Caki2 (cell line): ENCODE measurements around the gene DHH. TPM values are rescaled to one million over a fixed set of nuclear protein-coding genes. Genes with fewer than 3 reads are reported as not detected.

ENCODE experiments used
- DNase-seq: peaks from one replicate; pipeline ENCODE4 v3.0.0-alpha.2; 2015; ENCODE audit warnings: low read depth
- in situ Hi-C: cut with HindIII; loops from 2 replicates; pipeline ENCODE4 v1.10.0; 2016; ENCODE audit warnings: low sequenced_read_pairs, low pct_unique_long_range_greater_than_20kb, mixed read lengths
- total RNA-seq: library from RNA; depleted of rRNA; stranded (reverse); fragments of >200 nt; shearing (Covaris generic); gene quantifications from 2 replicates; pipeline ENCODE4 v1.2.3, GENCODE V29; 2014; ENCODE audit warnings: low replicate concordance

Gene DHH
- total RNA-seq, 1 experiment from 2014 or later, result not detected

- in situ Hi-C loops, result no loop called here
- peak; percentile 98 for DNase-seq
Measured at GRCh38 chr12:49110464-49111155, 16.0 kb upstream of the DHH start, which contains the start of gene LMBR1L. Gene LMBR1L, minus strand, starts transcription at chr12:49110847. Its CDS starts 292 bp downstream, at chr12:49110555.

GRCh38 chr12:49109641-49110463 is 15.3 kb upstream of the DHH start:
- in situ Hi-C loops, result no loop called here
- DNase-seq, result no peak

GRCh38 chr12:49108958-49109404 is 14.4 kb upstream of the DHH start:
- in situ Hi-C loops, result no loop called here
- no peak for DNase-seq

- in situ Hi-C loops, result no loop called here
- DNase-seq, result no peak
Measured at GRCh38 chr12:49105504-49106084, 11.0 kb upstream of the DHH start.

- no peak for DNase-seq
- in situ Hi-C loops, result no loop called here
Measured at GRCh38 chr12:49104822-49105221, 10.2 kb upstream of the DHH start.

- in situ Hi-C loops, result no loop called here
- no peak for DNase-seq
Measured at GRCh38 chr12:49100380-49100779, 5.8 kb upstream of the DHH start.

GRCh38 chr12:49098703-49099102 is 4.1 kb upstream of the DHH start:
- in situ Hi-C loops, result no loop called here
- DNase-seq, result no peak

- in situ Hi-C loops, result no loop called here
- peak; percentile 28 for DNase-seq
Measured at GRCh38 chr12:49098035-49098451, 3.4 kb upstream of the DHH start.

GRCh38 chr12:49097381-49097780 is 2.8 kb upstream of the DHH start:
- DNase-seq, result no peak
- in situ Hi-C loops, result no loop called here

- DNase-seq, result no peak
- in situ Hi-C loops, result no loop called here
Measured at GRCh38 chr12:49094975-49095365, 369 bp upstream of the DHH start.

GRCh38 chr12:49093792-49094159 is 825 bp downstream of the DHH start:
- no peak for DNase-seq
- in situ Hi-C loops, result no loop called here

- no peak for DNase-seq
- in situ Hi-C loops, result no loop called here
Measured at GRCh38 chr12:49092816-49093406, 1.7 kb downstream of the DHH start.

GRCh38 chr12:49092086-49092815 is 2.4 kb downstream of the DHH start:
- in situ Hi-C loops, result no loop called here
- no peak for DNase-seq

GRCh38 chr12:49091836-49092085 is 2.8 kb downstream of the DHH start:
- in situ Hi-C loops, result no loop called here
- no peak for DNase-seq

GRCh38 chr12:49091056-49091835 is 3.4 kb downstream of the DHH start:
- no peak for DNase-seq
- in situ Hi-C loops, result no loop called here

GRCh38 chr12:49089821-49090773 is 4.5 kb downstream of the DHH start:
- no peak for DNase-seq
- in situ Hi-C loops, result no loop called here

- in situ Hi-C loops, result no loop called here
- DNase-seq, result no peak
Measured at GRCh38 chr12:49088932-49089330, 5.7 kb downstream of the DHH start.
